Measurements from ENCODE around the gene NCKAP5.

NCKAP5 gene

GRCh38 chr2:132825601-132826000 is 742.7 kb downstream of the NCKAP5 start:
- ATAC-seq (ENCODE audit: low read depth), result no peak
- Histone ChIP-seq H3K27ac (ENCODE audit: poor library complexity, severe bottlenecking) (no peak overlapping the region), H3K4me1 (ENCODE audit: insufficient read depth, poor library complexity, severe bottlenecking) (no peaks in the 10 kb centered on the region), H3K4me3 (ENCODE audit: severe bottlenecking) (no peak overlapping the region), H3K9me3 (ENCODE audit: severe bottlenecking) (no peaks in the 10 kb centered on the region), H3K36me3 (ENCODE audit: low read depth) (no peaks in the 10 kb centered on the region), H3K27me3 (ENCODE audit: insufficient read depth, poor library complexity, severe bottlenecking) (no peaks in the 10 kb centered on the region)
- no peak for DNase-seq (ENCODE audit: low spot score)
- TF ChIP-seq CTCF (IDR thresholded peaks at IDR 0.05; ENCODE audit: poor library complexity, severe bottlenecking), result no peak

GRCh38 chr2:132824716-132825115 is 743.5 kb downstream of the NCKAP5 start:
- no peak overlapping the region for H3K27ac ChIP-seq (ENCODE audit: poor library complexity, severe bottlenecking)
- no peak for ATAC-seq (ENCODE audit: low read depth)

GRCh38 chr2:132816234-132816633 is 752.0 kb downstream of the NCKAP5 start:
- DNase-seq (ENCODE audit: low spot score), result no peak
- peaks cover 5% of the 10 kb centered on the region for H3K27me3 ChIP-seq (ENCODE audit: insufficient read depth, poor library complexity, severe bottlenecking)
- no peak for TF ChIP-seq CTCF (IDR thresholded peaks at IDR 0.05; ENCODE audit: poor library complexity, severe bottlenecking)
- ATAC-seq (ENCODE audit: low read depth), result no peak; the same call in 2 of the 3 replicates
- H3K9me3 ChIP-seq (ENCODE audit: severe bottlenecking), result no peaks in the 10 kb centered on the region
- H3K4me1 ChIP-seq (ENCODE audit: insufficient read depth, poor library complexity, severe bottlenecking), result no peaks in the 10 kb centered on the region
- no peak overlapping the region for H3K4me3 ChIP-seq (ENCODE audit: severe bottlenecking)
- no peaks in the 10 kb centered on the region for H3K36me3 ChIP-seq (ENCODE audit: low read depth)
- no peak overlapping the region for H3K27ac ChIP-seq (ENCODE audit: poor library complexity, severe bottlenecking)

More at GRCh38 chr2:132824716-132825115, 743.5 kb downstream of the NCKAP5 start:
- no peak for TF ChIP-seq CTCF (IDR thresholded peaks at IDR 0.05; ENCODE audit: poor library complexity, severe bottlenecking)
- no peaks in the 10 kb centered on the region for H3K4me1 ChIP-seq (ENCODE audit: insufficient read depth, poor library complexity, severe bottlenecking)
- H3K9me3 ChIP-seq (ENCODE audit: severe bottlenecking), result no peaks in the 10 kb centered on the region
- H3K4me3 ChIP-seq (ENCODE audit: severe bottlenecking), result no peak overlapping the region
- DNase-seq (ENCODE audit: low spot score), result no peak
- no peaks in the 10 kb centered on the region for H3K36me3 ChIP-seq (ENCODE audit: low read depth)
- no peaks in the 10 kb centered on the region for H3K27me3 ChIP-seq (ENCODE audit: insufficient read depth, poor library complexity, severe bottlenecking)

GRCh38 chr2:132815516-132815915 is 752.7 kb downstream of the NCKAP5 start:
- no peak for ATAC-seq (ENCODE audit: low read depth)

More at GRCh38 chr2:132815516-132815915, 752.7 kb downstream of the NCKAP5 start:
- no peak for TF ChIP-seq CTCF (IDR thresholded peaks at IDR 0.05; ENCODE audit: poor library complexity, severe bottlenecking)
- Histone ChIP-seq H3K4me3 (ENCODE audit: severe bottlenecking) (no peak overlapping the region), H3K4me1 (ENCODE audit: insufficient read depth, poor library complexity, severe bottlenecking) (no peaks in the 10 kb centered on the region), H3K27me3 (ENCODE audit: insufficient read depth, poor library complexity, severe bottlenecking) (peaks cover 5% of the 10 kb centered on the region), H3K9me3 (ENCODE audit: severe bottlenecking) (no peaks in the 10 kb centered on the region), H3K27ac (ENCODE audit: poor library complexity, severe bottlenecking) (no peak overlapping the region), H3K36me3 (ENCODE audit: low read depth) (no peaks in the 10 kb centered on the region)
- no peak for DNase-seq (ENCODE audit: low spot score)

Data from RWPE2 (cell line).